Tibial nerve (tissue), 4 donors: ENCODE measurements around the gene ALOX5AP. TPM values are rescaled to one million over a fixed set of nuclear protein-coding genes. Genes with fewer than 3 reads are reported as not detected.

ENCODE experiments used
- DNase-seq, 2 donors: peaks; one replicate each; pipeline ENCODE4 v3.0.0-alpha.2; 2019; ENCODE audit warnings: low spot score in 2 of 2
- H3K27ac ChIP-seq, 4 donors: fragments of 200-600 bp; sonication (generic) in 3 of 4; one replicate each; pipeline ENCODE4 v1.5.1; 2017 to 2019; ENCODE audit warnings: mild to moderate bottlenecking in 1 of 4
- H3K27me3 ChIP-seq, 2 donors: fragments of 200-600 bp; sonication (generic) in 1 of 2; one replicate each; pipeline versions ENCODE4 v1.5.1 to v1.6.0; 2017 to 2019
- H3K36me3 ChIP-seq, 3 donors: fragments of 200-600 bp; sonication (generic); one replicate each; pipeline ENCODE4 v1.5.1; 2018 to 2019
- H3K4me1 ChIP-seq, 4 donors: fragments of 200-600 bp; sonication (generic) in 3 of 4; one replicate each; pipeline ENCODE4 v1.5.1; 2017 to 2019
- H3K4me3 ChIP-seq, 4 donors: fragments of 200-600 bp; sonication (generic) in 3 of 4; one replicate each; pipeline ENCODE4 v1.5.1; 2017 to 2019; ENCODE audit warnings: mild to moderate bottlenecking in 1 of 4, moderate library complexity in 1 of 4
- H3K9me3 ChIP-seq, 4 donors: fragments of 200-600 bp; sonication (generic) in 3 of 4; one replicate each; pipeline ENCODE4 v1.5.1; 2017 to 2019
- CTCF ChIP-seq, 5 experiments: fragments of 200-600 bp in 3 of 5; fragments of 450-650 bp in 2 of 5; sonication (generic) in 3 of 5; IDR thresholded peaks; one replicate each; pipeline ENCODE4 v1.5.1; 2016 to 2019; ENCODE audit warnings: antibody characterized with exemption in 5 of 5, mild to moderate bottlenecking in 3 of 5, moderate library complexity in 2 of 5
- EP300 ChIP-seq, 2 donors: sonication (generic); formaldehyde crosslinking; IDR thresholded peaks; one replicate each; pipeline ENCODE4 v1.6.1; 2017; ENCODE audit warnings: antibody characterized with exemption in 2 of 2, mild to moderate bottlenecking in 1 of 2
- POLR2A ChIP-seq, 2 donors: fragments of 450-650 bp; IDR thresholded peaks; one replicate each; pipeline ENCODE4 v1.6.1; 2017; ENCODE audit warnings: antibody characterized with exemption in 2 of 2, mild to moderate bottlenecking in 2 of 2, moderate library complexity in 2 of 2
- WGBS, 2 donors: methylation state at CpG; one replicate each; pipeline ENCODE4 v1.1.5; 2018; 5-methylcytosine and 5-hydroxymethylcytosine counted together
- total RNA-seq, 4 donors: library from RNA; depleted of rRNA; stranded (reverse); fragments of >200 nt; gene quantifications; one replicate each; pipeline ENCODE4 v1.1.0, GENCODE V29; 2016

Gene ALOX5AP
- total RNA-seq, 4 donors from 2014 or later: 25.3 to 41.4 (median 33.1) TPM

- DNase-seq: no peak
- no peaks in the 10 kb centered on the region for H3K36me3 ChIP-seq
- no peaks in the 10 kb centered on the region for H3K9me3 ChIP-seq
- no peaks in the 10 kb centered on the region for H3K27me3 ChIP-seq
- H3K27ac ChIP-seq: no peak overlapping the region
- peak overlapping the region in 2 of 4 donors; percentile 5 to 36 for H3K4me3 ChIP-seq
- 55 to 59% methylated on average over 5 of the region's 5 CpGs for WGBS, 2 donors
- H3K4me1 ChIP-seq: peaks cover 0 to 14% (median 4%) of the 10 kb centered on the region in 4 donors
- TF ChIP-seq POLR2A (IDR thresholded peaks at IDR 0.05) (no peak), EP300 (IDR thresholded peaks at IDR 0.05) (no peak)
Observed at GRCh38 chr13:30736461-30737320, 1.3 kb downstream of the ALOX5AP start.

GRCh38 chr13:30737511-30738337 lies 2.4 kb downstream of the ALOX5AP start:
- DNase-seq: no peak
- Histone ChIP-seq H3K4me3 (peak overlapping the region in 1 of 4 donors; percentile 36), H3K27me3 (no peaks in the 10 kb centered on the region), H3K27ac (no peak overlapping the region), H3K9me3 (no peaks in the 10 kb centered on the region), H3K4me1 (peaks cover 0 to 14% (median 4%) of the 10 kb centered on the region in 4 donors), H3K36me3 (no peaks in the 10 kb centered on the region)
- WGBS, 2 donors: 75% methylated on average over 3 of the region's 3 CpGs
- no peak for TF ChIP-seq POLR2A (IDR thresholded peaks at IDR 0.05)
- no peak for TF ChIP-seq CTCF (IDR thresholded peaks at IDR 0.05)
- no peak for TF ChIP-seq EP300 (IDR thresholded peaks at IDR 0.05)

GRCh38 chr13:30738526-30739236 lies 3.3 kb downstream of the ALOX5AP start:
- Histone ChIP-seq H3K27me3 (no peaks in the 10 kb centered on the region), H3K4me1 (peaks cover 0 to 19% (median 9%) of the 10 kb centered on the region in 4 donors), H3K36me3 (no peaks in the 10 kb centered on the region), H3K9me3 (no peaks in the 10 kb centered on the region), H3K4me3 (peak overlapping the region in 1 of 4 donors; percentile 36), H3K27ac (no peak overlapping the region)
- 72 to 74% methylated on average over 9 of the region's 9 CpGs for WGBS, 2 donors
- TF ChIP-seq EP300 (IDR thresholded peaks at IDR 0.05) (no peak), POLR2A (IDR thresholded peaks at IDR 0.05) (no peak), CTCF (IDR thresholded peaks at IDR 0.05) (no peak)
- DNase-seq: no peak

GRCh38 chr13:30739237-30739528 lies 3.8 kb downstream of the ALOX5AP start:
- no peak overlapping the region for H3K4me3 ChIP-seq
- H3K27me3 ChIP-seq: no peaks in the 10 kb centered on the region
- H3K4me1 ChIP-seq: peaks cover 0 to 24% (median 14%) of the 10 kb centered on the region in 4 donors
- no peak overlapping the region for H3K27ac ChIP-seq
- H3K9me3 ChIP-seq: no peaks in the 10 kb centered on the region
- 94 to 96% methylated on average over 2 of the region's 2 CpGs for WGBS, 2 donors
- TF ChIP-seq POLR2A (IDR thresholded peaks at IDR 0.05): no peak
- TF ChIP-seq EP300 (IDR thresholded peaks at IDR 0.05): no peak
- no peak for TF ChIP-seq CTCF (IDR thresholded peaks at IDR 0.05)
- no peaks in the 10 kb centered on the region for H3K36me3 ChIP-seq
- no peak for DNase-seq

GRCh38 chr13:30739761-30740642 lies 4.7 kb downstream of the ALOX5AP start:
- WGBS, 2 donors: 44 to 49% methylated on average over 14 of the region's 14 CpGs
- Histone ChIP-seq H3K4me1 (peaks cover 0 to 31% (median 19%) of the 10 kb centered on the region in 4 donors), H3K4me3 (peak overlapping the region in 1 of 4 donors; percentile 5), H3K36me3 (no peaks in the 10 kb centered on the region), H3K27me3 (no peaks in the 10 kb centered on the region), H3K9me3 (no peaks in the 10 kb centered on the region), H3K27ac (no peak overlapping the region)
- TF ChIP-seq EP300 (IDR thresholded peaks at IDR 0.05): no peak
- no peak for TF ChIP-seq POLR2A (IDR thresholded peaks at IDR 0.05)
- no peak for TF ChIP-seq CTCF (IDR thresholded peaks at IDR 0.05)
- DNase-seq: no peak
